ENCODE results near the gene ENKD1. TPM values are rescaled to one million over a fixed set of nuclear protein-coding genes. Genes with fewer than 3 reads are reported as not detected.

ENKD1 gene
- total and polyA plus RNA-seq, 2 of the 4 experiments (the other 2 are of a cell fraction) = 2.9 to 6.3 TPM

GRCh38 chr16:67651847-67652246, 14.7 kb downstream of the ENKD1 start (continued):
- no peak for TF ChIP-seq CTCF (conservative IDR thresholded peaks at IDR 0.05; ENCODE audit: low read depth, low read length)
- no peak for TF ChIP-seq FOS (IDR thresholded peaks at IDR 0.05; ENCODE audit: low read depth, low read length)
- no peak for TF ChIP-seq NFE2L2 (IDR thresholded peaks at IDR 0.05; ENCODE audit: low read depth, low read length)

GRCh38 chr16:67651039-67651438, 15.5 kb downstream of the ENKD1 start:
- Histone ChIP-seq H3K4me2 (ENCODE audit: low read depth, low read length) (no peak overlapping the region), H4K91ac (ENCODE audit: insufficient read depth, low read depth, low read length) (no peak overlapping the region), H3K9ac (ENCODE audit: low read depth, low read length) (no peak overlapping the region), H2BK5ac (ENCODE audit: low read depth, low read length, poor library complexity, severe bottlenecking) (no peak overlapping the region), H4K20me1 (ENCODE audit: insufficient read depth, low read length) (peaks cover 9% of the 10 kb centered on the region), H3K9me3 (ENCODE audit: control insufficient read depth, insufficient read depth, low read length) (no peaks in the 10 kb centered on the region), H2AK9ac (replicated peaks; ENCODE audit: low read depth, low read length, poor library complexity) (no peak overlapping the region), H3K36me3 (ENCODE audit: control insufficient read depth, insufficient read depth, low read length) (no peaks in the 10 kb centered on the region), H3K14ac (replicated peaks; ENCODE audit: low read depth, low read length) (no peak overlapping the region), H4K5ac (ENCODE audit: low read depth, low read length) (no peak overlapping the region), H2AFZ (replicated peaks; ENCODE audit: low read length, poor library complexity) (no peak overlapping the region), H3K4me1 (ENCODE audit: control insufficient read depth, insufficient read depth, low read length) (peaks cover 4% of the 10 kb centered on the region; the same call in 1 of the 2 replicates), H3K23ac (ENCODE audit: low read depth, low read length) (no peak overlapping the region), H2BK20ac (ENCODE audit: low read depth, low read length) (no peak overlapping the region), H3K18ac (ENCODE audit: low read depth, low read length) (no peak overlapping the region), H4K8ac (ENCODE audit: low read depth in 2 of 2, low read length in 2 of 2) (no peak overlapping the region), H2AK5ac (ENCODE audit: low read depth, low read length) (no peak overlapping the region), H2BK15ac (ENCODE audit: low read depth, low read length) (no peak overlapping the region), H3K27ac (ENCODE audit: insufficient read depth, low read length) (no peak overlapping the region), H3K27me3 (ENCODE audit: control insufficient read depth, insufficient read depth, low read length) (peaks cover 62% of the 10 kb centered on the region), H3K4ac (ENCODE audit: low read depth, low read length) (no peak overlapping the region), H3K4me3 (ENCODE audit: insufficient read depth, low read depth, low read length) (no peak overlapping the region), H2BK120ac (ENCODE audit: low read depth, low read length) (no peak overlapping the region), H3K79me1 (ENCODE audit: low read depth in 1 of 2, low read length in 2 of 2) (no peaks in the 10 kb centered on the region), H3K9me1 (ENCODE audit: insufficient read depth, low read length) (peaks cover 3% of the 10 kb centered on the region; the same call in 1 of the 2 replicates), H3K56ac (ENCODE audit: extremely low read depth, insufficient read depth, low read length) (no peak overlapping the region)
- CTCF ChIA-PET = interaction anchor here (1.4 kb wide), 1 partner anchor 130 kb away, joined by 5 read pairs; no protein-coding TSS in a partner anchor
- POLR2A ChIA-PET (ENCODE audit: unreplicated experiment) = no interaction called here
- ATAC-seq (ENCODE audit: low read depth) (no peak), DNase-seq (no peak)
- WGBS, 2 experiments (ENCODE audit: extremely low coverage in 2 of 2, insufficient read length in 1 of 2) = 70% methylated on average over 4 of the region's 7 CpGs; no CpG with 5 or more reads in 1 of the 2 experiments
- intact Hi-C loops (cut with micrococcal nuclease) = no loop called here
- in situ Hi-C loops (cut with MboI; ENCODE audit: low sequenced_read_pairs) = no loop called here
- dilution Hi-C loops (cut with HindIII; ENCODE audit: low sequenced_read_pairs, unreplicated experiment) = no loop called here
- BruUV-seq (replicated peaks) = no TSS peak
- TF ChIP-seq CEBPB (IDR thresholded peaks at IDR 0.05; ENCODE audit: low read depth, low read length) = no peak
- TF ChIP-seq POLR2A (IDR thresholded peaks at IDR 0.05; ENCODE audit: low read depth, low read length) = no peak
- TF ChIP-seq MXI1 (IDR thresholded peaks at IDR 0.05; ENCODE audit: borderline replicate concordance, low read depth, low read length) = no peak
- TF ChIP-seq BHLHE40 (IDR thresholded peaks at IDR 0.05; ENCODE audit: low read depth, low read length) = no peak
- TF ChIP-seq CTCF (conservative IDR thresholded peaks at IDR 0.05; ENCODE audit: low read depth, low read length) = no peak
- no peak for TF ChIP-seq CHD1 (IDR thresholded peaks at IDR 0.05; ENCODE audit: low read depth, low read length)
- TF ChIP-seq MAZ (IDR thresholded peaks at IDR 0.05; ENCODE audit: borderline replicate concordance, low read depth, low read length) = no peak
- no peak for TF ChIP-seq FOS (IDR thresholded peaks at IDR 0.05; ENCODE audit: low read depth, low read length)
- no peak for TF ChIP-seq USF2 (IDR thresholded peaks at IDR 0.05; ENCODE audit: low read depth, low read length)
- TF ChIP-seq RFX5 (IDR thresholded peaks at IDR 0.05; ENCODE audit: low read depth, low read length) = no peak
- TF ChIP-seq RAD21 (IDR thresholded peaks at IDR 0.05; ENCODE audit: low read length) = no peak
